Dermis lymphatic vessel endothelial cell (primary cell): ENCODE measurements around the gene DNAI2. TPM values are rescaled to one million over a fixed set of nuclear protein-coding genes. Genes with fewer than 3 reads are reported as not detected.

ENCODE experiments used
- total RNA-seq: library from RNA; depleted of rRNA; stranded (reverse); fragments of >200 nt; gene quantifications from 2 replicates; pipeline ENCODE4 v1.2.1, GENCODE V29; 2014

The DNAI2 gene
- total RNA-seq, result not detected in 2 replicates

DNA sequence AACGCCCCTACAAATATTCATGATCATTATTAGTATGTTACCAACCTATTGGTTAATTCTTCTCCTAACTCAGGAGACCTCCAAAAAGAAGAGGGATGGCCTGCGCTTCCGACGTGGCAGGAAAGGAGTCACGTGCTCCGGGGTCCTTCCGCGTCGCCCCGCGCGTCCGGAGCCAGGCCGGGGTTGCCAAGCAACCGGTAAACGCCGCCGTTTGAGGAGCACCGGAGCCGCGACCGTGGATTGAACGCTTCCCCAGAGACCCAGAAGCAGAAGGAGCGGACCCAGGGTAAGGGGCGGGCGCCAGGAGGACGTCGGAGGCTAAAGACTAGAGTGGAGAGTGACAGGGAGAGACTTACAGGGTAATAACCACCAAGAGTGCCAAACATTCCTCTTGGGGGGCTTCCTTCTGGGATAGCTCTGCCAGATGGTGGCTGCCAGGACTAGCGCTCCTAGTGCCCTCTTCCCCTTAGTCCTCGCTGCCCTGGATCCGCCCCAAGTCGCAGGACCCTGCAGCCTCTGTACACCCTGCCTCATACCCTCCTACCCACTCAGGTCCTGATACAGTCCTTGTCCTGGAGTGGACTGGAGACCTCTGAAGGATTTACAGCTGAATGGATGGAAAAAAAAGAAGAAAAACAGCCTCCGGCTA is at the start of gene DNAI2:
Gene DNAI2, plus strand, starts transcription at position 175 of the 649 bp plus-strand sequence. CDS start 7,584 bp downstream, outside the sequence.

DNA sequence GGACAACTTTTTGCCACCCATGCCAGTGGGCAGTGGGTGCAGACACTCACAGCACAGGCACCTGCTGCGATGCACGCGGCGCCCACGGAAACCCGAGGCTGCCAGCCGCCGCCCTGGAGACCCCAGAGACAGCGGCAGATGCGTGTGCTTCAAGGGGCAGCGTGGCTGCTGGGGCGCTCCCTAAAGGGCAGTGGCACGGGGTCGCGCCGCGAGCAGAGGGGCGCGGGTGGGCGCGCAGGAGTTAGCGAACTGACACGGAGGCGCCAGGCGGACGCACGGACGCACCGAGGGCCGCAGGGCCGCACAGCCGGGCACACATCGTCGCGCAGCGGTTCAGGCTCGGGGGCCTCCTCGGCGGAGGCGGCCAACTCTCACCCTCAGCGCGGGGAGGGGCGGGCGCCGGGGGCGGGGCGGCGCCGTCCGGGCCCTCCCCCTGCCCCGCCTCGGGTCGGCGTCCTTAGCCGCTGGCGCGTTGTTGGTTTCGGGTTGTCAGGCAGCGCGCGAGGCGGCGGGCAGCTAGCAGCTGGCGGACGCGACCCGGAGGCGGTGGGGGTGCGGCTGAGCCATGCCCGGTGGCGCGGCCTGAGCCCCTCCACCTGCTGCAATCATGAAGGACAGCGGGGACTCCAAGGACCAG is 51.8 kb downstream of the DNAI2 start, which contains the start of gene KIF19:
Gene KIF19, plus strand, starts transcription at position 484 of the 637 bp plus-strand sequence. Its CDS starts 124 bp downstream, at position 608.

GRCh38 chr17:74361230-74362068 is 87.4 kb downstream of the DNAI2 start, which contains the start of gene BTBD17:
TSS of gene BTBD17 (minus strand) at chr17:74361868. CDS start at chr17:74361819, 49 bp downstream.

Other genes starting within 250 kb of the DNAI2 start
- gene RPL38, start 70.6 kb upstream of the DNAI2 start, total RNA-seq, result 3,320 and 3,386 TPM in 2 replicates
- gene TTYH2, start 60.7 kb upstream of the DNAI2 start, total RNA-seq, result 0.60 and 0.65 TPM in 2 replicates
- gene KIF19, start 52.0 kb downstream of the DNAI2 start, total RNA-seq, result 0.09 and 0.11 TPM in 2 replicates
- not detected in 2 replicates for gene BTBD17, start 87.6 kb downstream of the DNAI2 start, total RNA-seq
- not detected in 2 replicates for gene GPR142, start 93.3 kb downstream of the DNAI2 start, total RNA-seq
- gene GPRC5C, start 157.9 kb downstream of the DNAI2 start, total RNA-seq, result 3.9 and 14.3 TPM in 2 replicates
- gene CD300A, start 192.4 kb downstream of the DNAI2 start, total RNA-seq, result not detected in 2 replicates